Ishikawa (cell line): Measurements from ENCODE around the gene CDH10.

Source experiments
- CEBPB ChIP-seq: IDR thresholded peaks from 2 replicates; pipeline ENCODE4 v1.6.1; 2012
- CREB1 ChIP-seq: IDR thresholded peaks from 2 replicates; pipeline ENCODE4 v1.6.1; 2012; ENCODE audit warnings: low read depth
- EGR1 ChIP-seq: IDR thresholded peaks from 2 replicates; pipeline ENCODE4 v1.6.1; 2012
- EP300 ChIP-seq: IDR thresholded peaks from 2 replicates; pipeline ENCODE4 v1.6.1; 2012; ENCODE audit warnings: borderline replicate concordance
- FOXM1 ChIP-seq: IDR thresholded peaks from 2 replicates; pipeline ENCODE4 v1.6.1; 2012; ENCODE audit warnings: low read depth, borderline replicate concordance
- MAX ChIP-seq: IDR thresholded peaks from 2 replicates; pipeline ENCODE4 v1.6.1; 2012
- NFIC ChIP-seq: IDR thresholded peaks from 2 replicates; pipeline ENCODE4 v1.6.1; 2012
- RAD21 ChIP-seq: IDR thresholded peaks from 2 replicates; pipeline ENCODE4 v1.6.1; 2012; ENCODE audit warnings: low read depth
- REST ChIP-seq: IDR thresholded peaks from 2 replicates; pipeline ENCODE4 v1.6.1; 2012; ENCODE audit warnings: low read depth, mild to moderate bottlenecking
- TAF1 ChIP-seq: IDR thresholded peaks from 2 replicates; pipeline ENCODE4 v1.6.1; 2012; ENCODE audit warnings: low read depth, mild to moderate bottlenecking
- TCF12 ChIP-seq: IDR thresholded peaks from 2 replicates; pipeline ENCODE4 v1.6.1; 2012; ENCODE audit warnings: low read depth
- TEAD4 ChIP-seq: IDR thresholded peaks from 2 replicates; pipeline ENCODE4 v1.6.1; 2012
- USF1 ChIP-seq: IDR thresholded peaks from 2 replicates; pipeline ENCODE4 v1.6.1; 2012
- YY1 ChIP-seq: IDR thresholded peaks from 2 replicates; pipeline ENCODE4 v1.6.1; 2012; ENCODE audit warnings: low read depth
- ZBTB7A ChIP-seq: IDR thresholded peaks from 2 replicates; pipeline ENCODE4 v1.6.1; 2012; ENCODE audit warnings: low read depth

The CDH10 gene

GRCh38 chr5:24602188-24602587, 42.6 kb downstream of the CDH10 start:
- no peak for TF ChIP-seq YY1
- no peak for TF ChIP-seq TCF12
- no peak for TF ChIP-seq ZBTB7A
- TF ChIP-seq TAF1: no peak
- no peak for TF ChIP-seq NFIC
- TF ChIP-seq USF1: no peak
- TF ChIP-seq FOXM1: no peak
- TF ChIP-seq REST: no peak
- no peak for TF ChIP-seq EP300
- no peak for TF ChIP-seq CREB1
- no peak for TF ChIP-seq CEBPB

GRCh38 chr5:24598956-24599355, 45.8 kb downstream of the CDH10 start:
- TF ChIP-seq TEAD4: no peak
- no peak for TF ChIP-seq YY1
- no peak for TF ChIP-seq RAD21
- TF ChIP-seq CREB1: no peak
- TF ChIP-seq USF1: no peak

- no peak for TF ChIP-seq NFIC
- no peak for TF ChIP-seq USF1
- TF ChIP-seq CEBPB: no peak
- no peak for TF ChIP-seq RAD21
- TF ChIP-seq TAF1: no peak
- TF ChIP-seq TCF12: no peak
- no peak for TF ChIP-seq FOXM1
- no peak for TF ChIP-seq YY1
- TF ChIP-seq EP300: no peak
- TF ChIP-seq ZBTB7A: no peak
- TF ChIP-seq REST: no peak
- no peak for TF ChIP-seq EGR1
- no peak for TF ChIP-seq TEAD4
- TF ChIP-seq MAX: no peak
- TF ChIP-seq CREB1: no peak
These were observed 49.4 kb downstream of the CDH10 start for GRCh38 chr5:24595329-24595728.

GRCh38 chr5:24591426-24591825, 53.4 kb downstream of the CDH10 start:
- TF ChIP-seq TAF1 (no peak), ZBTB7A (no peak), YY1 (no peak), TCF12 (no peak), EGR1 (no peak), EP300 (no peak), CEBPB (no peak), USF1 (no peak), CREB1 (no peak)

GRCh38 chr5:24589566-24589965, 55.2 kb downstream of the CDH10 start:
- no peak for TF ChIP-seq CEBPB
- TF ChIP-seq FOXM1: no peak
- no peak for TF ChIP-seq USF1
- TF ChIP-seq YY1: no peak

- TF ChIP-seq NFIC (no peak), CREB1 (no peak), FOXM1 (no peak), TAF1 (no peak), ZBTB7A (no peak), EGR1 (no peak), RAD21 (no peak), EP300 (no peak)
These were observed 59.0 kb downstream of the CDH10 start for GRCh38 chr5:24585751-24586150.
